ENCODE data around the gene HDC. TPM values are rescaled to one million over a fixed set of nuclear protein-coding genes. Genes with fewer than 3 reads are reported as not detected.
A peak's percentile ranks its signal among the peaks of the same experiment; 100 is the strongest.

HDC gene
- total RNA-seq, 2 experiments from 2014 or later: 0.55 to 0.87 TPM

DNA sequence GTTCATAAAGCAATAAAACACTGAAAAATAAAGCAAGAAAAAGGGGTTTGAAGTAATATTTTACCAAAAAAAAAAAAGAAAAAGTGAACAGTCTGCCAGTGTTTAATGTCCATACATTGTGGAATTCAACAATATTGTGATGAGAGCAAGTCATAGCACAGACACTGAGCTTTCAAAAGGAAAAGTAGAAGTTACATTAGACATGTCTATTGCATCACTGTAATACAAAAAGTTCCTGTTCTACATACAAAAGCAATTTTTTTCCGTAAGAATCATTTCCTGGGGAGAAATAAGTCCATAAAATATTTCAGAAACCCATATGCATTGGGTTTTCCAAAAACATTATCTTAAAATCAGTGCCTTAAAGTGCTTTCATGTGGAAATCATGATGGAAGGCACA, 11.8 kb upstream of the HDC start:
- POLR2A ChIA-PET: interaction anchor here (1.3 kb wide), 1 partner anchor 15 kb away, joined by 5 read pairs; no protein-coding TSS in a partner anchor
- H3K36me3 Mint-ChIP-seq: peaks cover 12% of the 10 kb centered on the region

DNA sequence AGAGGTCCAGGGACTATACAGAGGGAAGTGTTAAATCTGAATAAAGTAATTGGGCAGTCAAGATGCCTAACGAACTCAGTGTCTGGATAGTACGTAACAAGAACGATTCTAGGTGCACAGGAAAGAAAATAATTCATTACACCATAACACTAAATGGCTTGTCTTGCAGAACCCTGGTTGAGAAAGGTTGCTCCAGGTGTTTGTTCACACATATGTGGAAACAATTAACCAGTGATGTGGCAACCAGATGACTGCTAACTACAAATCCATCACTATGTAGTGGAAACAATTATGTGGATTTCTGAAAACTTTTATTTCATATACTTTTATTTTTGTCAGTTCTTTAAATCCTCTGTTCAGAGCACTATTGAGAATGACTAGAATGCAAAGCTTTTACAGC, 10.4 kb upstream of the HDC start:
- Mint-ChIP-seq H3K4me3 (no peak overlapping the region), H3K27me3 (no peaks in the 10 kb centered on the region), H3K36me3 (peaks cover 12% of the 10 kb centered on the region), H3K9me3 (no peaks in the 10 kb centered on the region), H3K27ac (peak overlapping the region; percentile 20), H3K4me1 (ENCODE audit: low read depth) (peaks cover 38% of the 10 kb centered on the region)
- intact Hi-C loops (cut with micrococcal nuclease): loop anchor here (1.0 to 5.0 kb wide), 2 partner anchors 14 to 34 kb away; no protein-coding TSS in a partner anchor
- no peak for DNase-seq
- CTCF ChIA-PET: interaction anchor here (1.0 kb wide), 1 partner anchor 39 kb away, joined by 3 read pairs; no protein-coding TSS in a partner anchor
- POLR2A ChIA-PET: no interaction called here

More for the DNA sequence above, 11.8 kb upstream of the HDC start:
- Mint-ChIP-seq H3K27me3 (no peaks in the 10 kb centered on the region), H3K9me3 (no peaks in the 10 kb centered on the region), H3K4me1 (ENCODE audit: low read depth) (peaks cover 38% of the 10 kb centered on the region), H3K4me3 (no peak overlapping the region), H3K27ac (no peak overlapping the region)
- intact Hi-C loops (cut with micrococcal nuclease): loop anchor here (5.0 kb wide), 1 partner anchor 35 kb away; no protein-coding TSS in a partner anchor
- no peak for DNase-seq
- CTCF ChIA-PET: no interaction called here

DNA sequence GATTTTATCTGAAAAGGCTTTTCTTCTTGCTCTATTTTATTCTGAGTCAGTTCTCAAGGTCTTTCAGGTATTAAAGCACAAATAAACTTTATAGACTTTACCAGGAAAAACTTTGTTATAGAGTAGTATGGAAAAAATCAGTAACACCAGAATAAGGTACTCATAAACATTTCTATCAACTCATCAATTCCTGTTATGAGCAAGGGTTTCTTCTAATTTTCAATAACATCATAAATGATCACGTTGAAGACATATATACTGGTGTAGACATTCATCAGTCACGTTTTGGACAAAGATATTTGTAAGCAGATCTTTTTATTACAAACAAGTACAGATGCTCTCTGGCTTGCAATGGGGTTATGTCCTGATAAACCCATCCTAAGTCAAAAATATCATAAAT, 9.6 kb upstream of the HDC start:
- Mint-ChIP-seq H3K4me3 (no peak overlapping the region), H3K9me3 (no peaks in the 10 kb centered on the region), H3K27ac (peak overlapping the region; percentile 70), H3K4me1 (ENCODE audit: low read depth) (peaks cover 38% of the 10 kb centered on the region), H3K27me3 (no peaks in the 10 kb centered on the region), H3K36me3 (peaks cover 12% of the 10 kb centered on the region)
- DNase-seq: no peak
- ChIA-PET POLR2A (interaction anchor here (1.0 kb wide), 1 partner anchor 12 kb away, joined by 3 read pairs; no protein-coding TSS in a partner anchor), CTCF (interaction anchor here (1.0 kb wide), 1 partner anchor 12 kb away, joined by 4 read pairs; no protein-coding TSS in a partner anchor)
- intact Hi-C loops (cut with micrococcal nuclease): loop anchor here (1.0 to 5.0 kb wide), 2 partner anchors 13 to 33 kb away; no protein-coding TSS in a partner anchor

DNA sequence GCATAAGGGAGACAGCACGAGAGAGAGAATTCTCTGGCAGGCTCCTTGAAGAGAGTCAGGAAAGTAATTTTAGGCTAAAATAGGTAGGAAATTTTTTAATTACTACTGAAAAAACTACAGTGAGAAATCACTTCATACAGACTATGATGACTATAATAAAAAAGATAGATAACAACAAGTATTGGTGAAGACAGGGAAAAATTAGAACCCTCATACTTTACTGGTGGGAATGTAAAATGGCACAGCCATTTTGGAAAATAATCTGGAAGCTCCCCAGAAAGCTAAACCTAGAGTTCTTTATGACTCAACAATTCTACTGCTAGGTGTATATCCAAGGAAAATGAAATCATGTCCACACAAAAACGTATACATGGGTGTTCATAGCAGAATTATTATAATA, 2.1 kb upstream of the HDC start:
- no peaks in the 10 kb centered on the region for H3K27me3 Mint-ChIP-seq
- CTCF ChIA-PET: no interaction called here
- intact Hi-C loops (cut with micrococcal nuclease): no loop called here

DNA sequence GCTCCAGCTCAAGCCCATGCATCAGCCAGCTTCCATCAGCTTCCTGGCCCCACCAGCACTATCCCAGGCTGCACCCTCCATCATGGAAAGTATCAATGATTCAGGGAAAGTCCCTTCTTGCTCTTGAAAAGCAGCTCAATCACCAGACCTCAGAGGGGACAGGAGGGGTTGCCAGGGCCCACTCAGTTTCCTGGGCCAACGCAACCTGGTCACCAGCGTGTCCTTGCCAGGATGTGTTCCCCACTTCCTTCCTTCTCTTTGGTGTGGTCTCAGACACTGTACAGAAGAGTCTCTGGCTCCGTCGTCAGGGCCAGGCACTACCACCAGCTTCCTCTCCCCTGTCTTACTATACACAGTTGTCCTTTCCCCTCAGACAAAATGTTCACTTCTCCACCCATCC, 3.0 kb downstream of the HDC start:
- POLR2A ChIA-PET: interaction anchor here (0.9 to 5.0 kb wide), 6 partner anchors 12 to 126 kb away, joined by 3 to 35 read pairs (median 18); partner anchors contain the start of genes GABPB1 and SLC27A2
- Mint-ChIP-seq H3K36me3 (peaks cover 2% of the 10 kb centered on the region), H3K9me3 (no peaks in the 10 kb centered on the region), H3K27me3 (no peaks in the 10 kb centered on the region), H3K27ac (peak overlapping the region; percentile 99), H3K4me3 (no peak overlapping the region), H3K4me1 (ENCODE audit: low read depth) (peaks cover 64% of the 10 kb centered on the region)
- CTCF ChIA-PET: interaction anchor here (0.6 to 4.2 kb wide), 10 partner anchors 11 to 147 kb away, joined by 3 to 21 read pairs (median 4); no protein-coding TSS in a partner anchor
- intact Hi-C loops (cut with micrococcal nuclease): loop anchor here (1.0 kb wide), 2 partner anchors 13 to 52 kb away; no protein-coding TSS in a partner anchor
- peak; percentile 83 for DNase-seq

More for the DNA sequence above, 2.1 kb upstream of the HDC start:
- Mint-ChIP-seq H3K27ac (no peak overlapping the region), H3K4me3 (no peak overlapping the region), H3K4me1 (ENCODE audit: low read depth) (peaks cover 19% of the 10 kb centered on the region), H3K9me3 (no peaks in the 10 kb centered on the region), H3K36me3 (no peaks in the 10 kb centered on the region)
- DNase-seq: no peak
- POLR2A ChIA-PET: no interaction called here

DNA sequence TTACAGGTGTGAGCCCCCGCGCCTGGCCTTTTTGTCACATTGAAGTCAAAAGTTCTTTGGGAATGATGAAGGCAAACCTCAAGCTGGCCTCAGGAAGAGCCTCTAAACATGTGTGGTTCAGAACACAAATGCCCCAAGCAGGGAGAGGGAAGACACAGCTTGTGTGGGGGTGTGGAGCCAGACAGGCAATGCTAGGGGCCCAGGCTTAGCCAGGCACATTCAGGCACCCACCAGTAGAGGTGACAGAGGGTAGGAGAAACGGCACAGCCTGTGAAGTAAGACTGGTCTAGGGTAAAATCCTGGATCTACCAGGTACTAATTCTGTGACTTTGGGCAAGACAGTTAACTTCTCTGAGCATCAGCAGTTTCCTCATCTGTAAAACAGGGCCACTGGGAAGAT, 3.5 kb downstream of the HDC start:
- ChIA-PET CTCF (interaction anchor here (0.6 to 4.2 kb wide), 8 partner anchors 10 to 147 kb away, joined by 3 to 21 read pairs (median 4); no protein-coding TSS in a partner anchor), POLR2A (interaction anchor here (0.5 to 5.0 kb wide), 7 partner anchors 13 to 126 kb away, joined by 3 to 35 read pairs (median 14); partner anchors contain the start of genes GABPB1 and SLC27A2)
- H3K27me3 Mint-ChIP-seq: no peaks in the 10 kb centered on the region
- intact Hi-C loops (cut with micrococcal nuclease): loop anchor here (1.0 to 2.0 kb wide), 4 partner anchors 13 to 645 kb away; no protein-coding TSS in a partner anchor
- no peaks in the 10 kb centered on the region for H3K9me3 Mint-ChIP-seq
- DNase-seq: peak; percentile 49
- no peak overlapping the region for H3K4me3 Mint-ChIP-seq
- peaks cover 66% of the 10 kb centered on the region for H3K4me1 Mint-ChIP-seq (ENCODE audit: low read depth)
- peak overlapping the region; percentile 99 for H3K27ac Mint-ChIP-seq
- H3K36me3 Mint-ChIP-seq: peaks cover 2% of the 10 kb centered on the region

DNA sequence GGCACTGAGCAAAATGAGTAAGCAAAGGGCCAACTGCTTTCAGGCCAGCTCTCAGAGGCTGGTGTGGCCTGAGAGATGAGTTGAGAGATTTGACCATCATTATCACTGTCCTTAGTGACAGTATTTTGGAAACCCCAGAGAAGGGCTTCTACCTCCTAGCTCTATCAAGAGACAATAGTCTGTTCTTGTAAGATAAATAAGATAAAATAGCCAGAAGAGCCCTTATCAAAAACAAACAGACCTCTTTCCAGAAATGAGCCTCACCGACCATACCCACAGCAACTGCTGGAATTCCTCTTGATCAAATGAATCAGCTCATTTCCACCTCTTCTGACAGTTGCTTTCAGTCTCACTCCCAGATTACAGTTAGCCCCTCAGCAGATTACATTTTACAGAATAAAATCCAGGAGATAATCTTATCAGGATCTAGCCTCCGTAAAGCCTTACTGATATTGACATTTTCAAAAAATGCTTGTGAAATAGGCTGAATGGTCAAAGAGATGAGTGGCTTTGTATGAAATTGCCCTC, 4.5 kb downstream of the HDC start:
- intact Hi-C loops (cut with micrococcal nuclease): loop anchor here (1.0 to 2.0 kb wide), 7 partner anchors 14 to 646 kb away; no protein-coding TSS in a partner anchor
- ChIA-PET CTCF (interaction anchor here (0.7 to 4.2 kb wide), 5 partner anchors 12 to 503 kb away, joined by 3 to 21 read pairs (median 3); partner anchors contain the start of gene GABPB1), POLR2A (interaction anchor here (0.5 to 5.0 kb wide), 9 partner anchors 12 to 1384 kb away, joined by 3 to 35 read pairs (median 9); partner anchors contain the start of genes GABPB1 and SLC27A2)
- no peaks in the 10 kb centered on the region for H3K27me3 Mint-ChIP-seq
- H3K4me3 Mint-ChIP-seq: peak overlapping the region; percentile 53
- peaks cover 2% of the 10 kb centered on the region for H3K36me3 Mint-ChIP-seq
- H3K9me3 Mint-ChIP-seq: no peaks in the 10 kb centered on the region
- H3K4me1 Mint-ChIP-seq (ENCODE audit: low read depth): peaks cover 68% of the 10 kb centered on the region
- DNase-seq: peak; percentile 41
- peak overlapping the region; percentile 99 for H3K27ac Mint-ChIP-seq

DNA sequence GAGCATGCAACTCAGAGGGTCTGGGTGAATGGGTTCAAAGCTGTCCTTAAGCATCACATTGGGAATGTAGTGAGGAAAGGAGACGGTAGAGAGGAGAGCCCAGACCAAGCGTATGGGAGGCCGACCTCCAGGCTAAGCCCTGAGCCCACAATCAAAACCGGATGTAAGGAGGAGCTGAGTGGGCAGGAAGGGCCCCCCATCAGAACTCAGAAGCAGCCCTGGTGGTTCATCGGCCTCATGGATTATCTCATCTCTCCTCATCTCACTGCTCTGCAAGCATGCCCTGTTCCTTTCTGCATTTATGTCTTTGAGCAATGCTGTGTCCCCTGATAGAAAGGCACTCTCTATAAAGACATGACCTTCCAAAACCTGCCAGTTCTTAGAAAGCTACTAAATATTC, 6.2 kb downstream of the HDC start:
- H3K4me3 Mint-ChIP-seq: no peak overlapping the region
- no peaks in the 10 kb centered on the region for H3K9me3 Mint-ChIP-seq
- intact Hi-C loops (cut with micrococcal nuclease): no loop called here
- H3K36me3 Mint-ChIP-seq: peaks cover 2% of the 10 kb centered on the region
- DNase-seq: peak; percentile 31
- peaks cover 63% of the 10 kb centered on the region for H3K4me1 Mint-ChIP-seq (ENCODE audit: low read depth)
- no peaks in the 10 kb centered on the region for H3K27me3 Mint-ChIP-seq
- CTCF ChIA-PET: interaction anchor here (0.5 to 4.2 kb wide), 4 partner anchors 9 to 78 kb away, joined by 3 to 21 read pairs (median 4); no protein-coding TSS in a partner anchor
- POLR2A ChIA-PET: interaction anchor here (0.6 to 5.0 kb wide), 9 partner anchors 10 to 1102 kb away, joined by 3 to 35 read pairs (median 9); partner anchors contain the start of genes GABPB1 and SLC27A2
- H3K27ac Mint-ChIP-seq: peak overlapping the region; percentile 99

DNA sequence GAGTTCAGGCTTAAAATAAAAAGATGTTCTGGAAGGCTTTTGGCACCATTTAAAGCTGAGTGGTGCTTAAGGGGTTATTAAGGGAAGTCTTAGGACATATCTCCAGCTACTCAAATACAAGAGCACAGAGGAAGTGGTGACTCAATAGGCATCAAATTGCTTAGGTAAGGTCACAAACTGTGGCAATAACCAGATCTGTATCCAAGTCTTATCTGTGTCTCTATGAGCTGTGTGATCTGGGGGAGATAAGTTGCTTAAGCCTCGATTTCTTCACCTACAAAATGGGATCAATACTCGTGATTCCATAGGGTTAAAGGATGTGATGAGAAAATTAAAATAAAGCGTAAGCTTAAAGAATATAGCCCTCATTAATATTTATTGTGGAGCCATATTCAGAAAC, 7.6 kb downstream of the HDC start:
- Mint-ChIP-seq H3K27me3 (no peaks in the 10 kb centered on the region), H3K4me1 (ENCODE audit: low read depth) (peaks cover 52% of the 10 kb centered on the region), H3K4me3 (no peak overlapping the region), H3K27ac (no peak overlapping the region), H3K36me3 (peaks cover 2% of the 10 kb centered on the region), H3K9me3 (no peaks in the 10 kb centered on the region)
- CTCF ChIA-PET: interaction anchor here (0.8 to 1.7 kb wide), 3 partner anchors 9 to 76 kb away, joined by 4 read pairs; partner anchors contain the start of gene SLC27A2
- POLR2A ChIA-PET: interaction anchor here (1.1 kb wide), 1 partner anchor 9 kb away, joined by 6 read pairs; no protein-coding TSS in a partner anchor
- no peak for DNase-seq
- intact Hi-C loops (cut with micrococcal nuclease): no loop called here

DNA sequence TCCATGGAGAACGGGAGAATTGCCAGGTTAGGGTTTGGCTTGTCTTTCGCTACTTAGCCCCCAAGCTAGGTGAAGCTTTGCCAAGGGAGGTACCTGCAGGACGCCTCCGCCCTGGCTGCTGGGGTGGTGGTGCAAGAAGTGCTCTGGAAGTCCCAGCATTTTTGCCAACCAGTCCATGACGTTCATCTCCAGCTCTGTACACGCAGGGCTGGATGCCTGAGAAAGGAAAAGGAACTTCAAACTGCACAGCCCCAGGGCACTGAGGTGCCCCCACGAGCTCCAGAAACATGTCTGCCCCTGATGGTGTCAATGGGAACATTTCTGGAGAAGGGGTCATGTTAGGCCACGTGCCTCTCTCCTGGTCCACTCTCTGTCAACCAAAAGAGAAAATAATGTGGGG, 8.2 kb downstream of the HDC start:
- intact Hi-C loops (cut with micrococcal nuclease): no loop called here
- H3K4me3 Mint-ChIP-seq: no peak overlapping the region
- CTCF ChIA-PET: interaction anchor here (1.0 to 1.7 kb wide), 2 partner anchors 8 to 76 kb away, joined by 4 read pairs; partner anchors contain the start of gene SLC27A2
- POLR2A ChIA-PET: interaction anchor here (1.1 kb wide), 1 partner anchor 9 kb away, joined by 6 read pairs; no protein-coding TSS in a partner anchor
- H3K4me1 Mint-ChIP-seq (ENCODE audit: low read depth): peaks cover 46% of the 10 kb centered on the region
- no peaks in the 10 kb centered on the region for H3K9me3 Mint-ChIP-seq
- no peaks in the 10 kb centered on the region for H3K27me3 Mint-ChIP-seq
- no peak overlapping the region for H3K27ac Mint-ChIP-seq
- DNase-seq: no peak
- peaks cover 2% of the 10 kb centered on the region for H3K36me3 Mint-ChIP-seq

DNA sequence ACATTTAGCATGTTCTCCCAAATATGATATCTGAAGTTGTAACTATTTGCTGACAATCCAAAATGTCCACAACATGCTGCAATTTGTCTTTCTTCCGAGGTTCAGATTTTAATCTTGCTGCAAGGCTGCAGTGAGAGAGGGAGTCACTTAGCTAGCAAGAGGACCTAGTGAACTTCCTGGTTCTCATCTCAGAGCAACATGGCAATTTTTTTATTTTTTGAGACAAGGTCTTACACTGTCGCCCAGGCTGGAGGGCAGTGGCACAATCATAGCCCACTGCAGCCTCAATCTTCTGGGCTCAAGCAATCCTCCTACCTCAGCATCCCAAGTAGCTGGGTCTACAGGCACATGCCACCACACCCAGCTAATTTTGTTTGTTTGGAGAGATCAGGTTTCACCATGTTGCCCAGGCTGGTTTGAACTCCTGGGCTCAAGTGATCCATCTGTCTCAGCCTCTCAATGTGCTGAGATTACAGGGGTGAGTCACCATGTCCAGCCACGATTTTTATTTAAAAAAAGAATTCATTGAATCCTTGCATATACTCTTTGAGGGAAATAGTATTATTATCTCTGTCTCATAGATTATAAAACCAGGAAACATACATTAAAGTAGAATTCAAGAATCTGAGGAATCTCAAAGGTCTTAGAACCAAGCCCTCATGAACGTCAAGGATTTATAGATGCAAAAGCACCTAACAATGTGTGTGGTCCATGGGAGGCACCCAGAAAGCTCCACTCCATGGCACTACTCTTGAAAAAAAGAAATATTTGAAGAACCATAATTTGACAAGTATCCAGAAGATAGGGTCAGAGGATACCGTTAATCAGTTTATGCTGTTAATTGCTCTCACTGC, 9.1 kb downstream of the HDC start:
- no peak for DNase-seq
- H3K4me3 Mint-ChIP-seq: no peak overlapping the region
- peaks cover 2% of the 10 kb centered on the region for H3K36me3 Mint-ChIP-seq
- H3K4me1 Mint-ChIP-seq (ENCODE audit: low read depth): peaks cover 37% of the 10 kb centered on the region
- CTCF ChIA-PET: interaction anchor here (1.7 kb wide), 1 partner anchor 75 kb away, joined by 4 read pairs; the partner anchor contains the start of gene SLC27A2
- intact Hi-C loops (cut with micrococcal nuclease): no loop called here
- no peak overlapping the region for H3K27ac Mint-ChIP-seq
- POLR2A ChIA-PET: no interaction called here
- H3K9me3 Mint-ChIP-seq: no peaks in the 10 kb centered on the region
- no peaks in the 10 kb centered on the region for H3K27me3 Mint-ChIP-seq
